HG02763 (cell line): ENCODE data around the gene TNNT1.
"Not testable (repeated sequence)": the region's sequence is repeated elsewhere in the genome, so short reads cannot be mapped to it uniquely, and the experiment has no call there.

Experiments
- ATAC-seq: cut with Tn5 transposase; IDR thresholded peaks from one replicate; pipeline ENCODE4 v1.9.1; 2021; ENCODE audit warnings: mild to moderate bottlenecking, moderate library complexity; ENCODE audit not compliant: unreplicated experiment

TNNT1 gene, protein sequence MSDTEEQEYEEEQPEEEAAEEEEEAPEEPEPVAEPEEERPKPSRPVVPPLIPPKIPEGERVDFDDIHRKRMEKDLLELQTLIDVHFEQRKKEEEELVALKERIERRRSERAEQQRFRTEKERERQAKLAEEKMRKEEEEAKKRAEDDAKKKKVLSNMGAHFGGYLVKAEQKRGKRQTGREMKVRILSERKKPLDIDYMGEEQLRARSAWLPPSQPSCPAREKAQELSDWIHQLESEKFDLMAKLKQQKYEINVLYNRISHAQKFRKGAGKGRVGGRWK

DNA sequence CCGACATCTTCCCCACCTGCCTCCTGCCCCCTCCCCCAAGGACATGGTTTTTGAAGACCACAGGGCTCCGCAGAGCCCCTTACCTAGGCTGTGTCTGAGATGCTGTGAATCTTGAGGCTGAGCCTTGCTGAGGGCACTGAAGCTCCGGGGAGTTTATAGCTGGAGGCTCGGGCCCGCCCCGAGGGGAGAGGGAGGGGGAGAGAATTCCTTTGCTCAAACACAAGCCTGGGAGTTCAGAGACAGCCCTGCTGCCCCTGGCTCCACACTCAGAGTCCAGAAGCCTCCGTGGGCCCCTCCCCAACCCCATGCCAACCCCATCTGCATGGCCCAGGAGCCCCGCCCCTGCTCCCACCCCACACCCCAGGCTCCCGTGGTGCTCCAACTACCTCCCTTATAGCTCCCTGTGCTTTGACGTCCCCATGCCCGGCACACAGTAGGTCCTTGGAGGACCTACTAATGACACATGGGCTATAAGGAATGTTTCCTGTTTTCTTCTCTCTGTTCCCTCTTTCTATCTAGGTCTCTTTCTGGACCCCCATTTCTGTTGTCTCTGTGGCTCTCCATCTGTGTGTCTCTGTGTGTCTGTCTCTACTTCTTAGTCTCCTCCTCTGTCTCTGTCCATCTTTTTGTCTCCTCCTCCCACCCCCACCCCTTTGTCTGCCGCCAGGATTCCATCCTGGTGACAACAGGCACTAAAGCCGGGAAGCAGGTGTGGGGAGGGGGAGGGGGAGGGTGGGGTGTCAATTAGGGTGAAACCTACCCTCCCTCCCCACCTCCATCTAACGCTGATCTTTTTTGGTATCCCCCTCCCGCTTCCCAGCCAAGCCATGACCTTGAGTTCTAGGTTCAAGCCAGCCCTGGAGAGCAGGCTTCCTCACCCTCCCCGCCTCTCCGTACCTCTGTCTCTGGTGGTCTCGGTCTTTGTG, at the start of gene TNNT1:
TNNT1 (minus strand) TSS at position 129 of the 926 bp plus-strand sequence. CDS start 2,049 bp downstream, outside the sequence.
- no peak for ATAC-seq

DNA sequence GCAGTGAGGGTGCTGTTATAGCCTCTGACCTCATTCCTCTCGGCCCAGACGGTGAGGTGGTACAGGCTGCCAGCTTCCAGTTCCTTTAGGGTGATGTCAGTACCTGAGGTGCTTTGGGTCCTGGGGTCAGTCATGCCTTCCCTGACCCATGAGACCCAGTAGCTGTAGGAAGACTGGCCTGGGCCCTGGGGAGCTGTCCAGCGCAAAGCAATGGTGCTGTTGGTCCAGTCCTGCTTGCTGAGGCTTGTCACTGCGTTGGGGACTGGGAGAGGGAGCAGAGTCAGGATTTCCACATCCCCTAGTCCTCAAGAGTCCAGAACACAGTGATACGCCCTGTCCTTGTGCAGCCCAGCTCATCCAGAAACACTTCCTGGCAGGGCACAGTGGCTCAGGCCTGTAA, 49.6 kb upstream of the TNNT1 start:
- ATAC-seq = no peak

DNA sequence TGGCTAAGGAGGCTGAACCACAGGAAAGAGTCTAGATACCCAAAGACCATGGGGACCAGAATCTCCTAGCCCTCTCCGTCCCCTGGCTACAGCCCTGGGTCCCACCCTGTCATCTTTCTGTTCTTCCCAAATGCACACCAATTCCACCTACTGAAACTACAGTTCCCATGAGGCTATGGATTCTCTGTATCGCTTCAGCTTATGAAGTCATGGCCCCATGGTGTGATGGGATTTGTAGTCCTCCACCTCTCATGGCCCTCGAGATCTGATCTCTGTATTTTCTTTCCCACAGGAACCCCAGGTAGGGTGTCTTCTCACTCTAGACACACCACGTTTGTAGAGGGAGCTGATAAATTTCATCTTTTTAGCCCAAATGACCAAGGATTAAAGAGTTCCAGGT, 48.5 kb upstream of the TNNT1 start:
- ATAC-seq = no peak

DNA sequence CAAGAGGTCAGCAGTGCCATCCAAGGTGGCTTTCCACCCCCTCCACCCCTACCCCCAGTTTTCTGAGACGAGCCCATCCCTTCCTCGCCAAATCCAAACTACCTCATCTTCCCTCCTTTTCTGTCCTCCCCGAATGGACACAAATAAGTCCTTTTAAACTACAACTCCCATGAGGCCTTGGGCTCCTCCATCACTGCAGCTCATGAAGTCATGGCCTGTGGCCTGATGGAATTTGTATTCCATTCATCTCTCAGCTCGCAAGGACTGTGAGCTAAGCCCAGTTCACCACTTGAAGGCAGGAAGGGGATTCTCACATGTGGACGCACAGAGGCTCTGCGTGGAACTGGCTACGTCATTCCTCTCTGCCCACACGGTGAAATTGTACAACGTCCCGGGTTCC, 47.8 kb upstream of the TNNT1 start:
- ATAC-seq = no peak

DNA sequence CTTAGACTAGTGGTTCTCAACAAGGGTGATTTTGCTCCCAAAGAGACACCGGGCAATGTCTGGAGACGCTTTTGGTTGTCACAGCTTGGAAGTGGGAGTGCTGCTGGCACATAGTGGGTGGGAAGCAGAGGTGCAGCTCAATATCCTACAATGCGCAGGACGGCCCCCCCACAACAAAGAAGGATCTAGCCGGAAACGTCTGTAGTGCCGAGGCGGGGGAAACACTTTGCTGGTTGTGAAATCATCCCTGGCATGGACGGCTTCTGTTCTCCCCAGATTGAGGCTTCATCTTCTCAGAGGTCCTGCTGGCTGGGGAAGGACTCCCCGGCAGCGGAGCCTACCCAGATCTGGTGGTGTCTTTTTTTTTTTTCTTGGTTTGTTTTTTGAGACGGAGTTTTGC, 44.5 kb upstream of the TNNT1 start:
- ATAC-seq = no peak

DNA sequence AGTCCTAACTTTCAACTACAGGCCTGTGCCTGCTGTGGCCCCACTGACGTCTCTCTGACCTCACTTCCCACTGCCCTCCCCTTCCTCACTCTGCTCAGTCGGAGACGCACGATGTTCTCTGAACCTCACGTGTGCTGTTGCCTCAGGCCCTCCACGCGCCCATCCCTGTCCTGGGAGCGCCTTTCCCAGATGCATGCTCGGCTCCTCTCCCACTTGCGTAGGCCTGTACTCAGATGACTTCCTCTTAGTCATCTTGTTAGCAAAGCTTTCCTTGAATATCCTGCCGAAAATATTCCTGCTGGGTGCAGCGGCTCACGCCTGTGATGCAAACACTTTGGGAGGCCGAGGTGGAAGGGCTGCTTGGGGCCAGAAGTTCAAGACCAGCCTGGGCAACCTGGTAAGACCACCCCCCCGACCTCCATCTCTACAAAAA, 40.4 kb upstream of the TNNT1 start:
- ATAC-seq = no peak

DNA sequence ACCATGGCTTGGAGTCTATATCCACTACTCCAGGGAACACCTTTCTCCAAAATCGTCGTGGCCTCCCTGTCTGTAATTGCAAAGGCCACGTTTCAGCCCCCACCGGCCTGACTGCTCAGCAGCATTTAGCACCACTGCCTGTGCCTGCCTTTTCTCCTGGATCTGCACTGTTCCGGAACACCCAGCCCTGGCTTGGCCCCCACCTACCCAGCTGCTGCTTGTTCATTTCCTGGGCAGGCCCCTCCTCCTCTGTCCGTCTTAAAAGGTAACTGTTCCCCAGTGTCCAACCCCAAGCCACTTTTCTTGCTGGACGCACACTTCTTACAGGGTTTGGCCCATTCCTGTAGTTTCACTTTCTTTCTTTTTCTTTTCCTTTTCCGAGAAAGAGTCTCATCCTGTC, 39.6 kb upstream of the TNNT1 start:
- ATAC-seq = no peak

DNA sequence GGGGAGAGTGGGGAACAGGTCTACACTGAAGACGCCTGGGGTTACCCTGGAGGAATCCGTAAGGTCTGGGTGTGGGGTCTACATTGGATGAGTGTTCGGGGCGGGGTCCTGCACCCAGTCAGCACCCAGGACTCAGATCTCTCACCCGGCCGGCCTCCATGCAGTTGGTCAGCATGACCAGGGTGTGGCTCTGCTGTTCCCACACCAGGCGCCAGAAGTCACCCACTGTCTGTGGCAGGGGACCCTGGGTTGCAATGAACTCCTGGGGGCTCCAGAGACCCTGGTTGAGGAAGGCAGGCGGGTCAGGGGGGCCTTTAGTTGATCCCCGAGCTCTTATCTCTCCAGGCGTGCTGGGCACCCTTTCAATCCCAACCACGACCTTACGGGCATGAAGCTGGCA, 37.1 kb upstream of the TNNT1 start:
- ATAC-seq = no peak

DNA sequence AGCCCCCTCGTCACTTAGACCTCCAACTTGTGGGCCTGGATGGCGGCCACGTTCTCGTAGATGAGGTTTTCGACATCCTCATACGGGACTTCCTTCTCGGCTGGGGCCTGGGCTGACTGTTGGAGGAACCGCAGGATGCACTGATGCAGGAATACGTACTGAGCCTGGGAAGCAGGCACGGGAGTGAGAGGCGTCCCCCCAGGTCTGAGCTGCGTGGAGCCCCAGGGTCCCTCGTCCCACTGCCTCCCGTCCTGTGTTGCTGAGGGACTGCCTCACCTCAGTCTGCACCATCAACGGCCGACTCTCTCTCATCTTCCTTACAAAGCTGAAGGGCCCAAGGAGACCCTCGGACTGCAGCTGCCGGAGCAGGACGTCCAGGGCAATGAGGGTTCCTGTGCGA, 32.7 kb upstream of the TNNT1 start:
- no peak for ATAC-seq

DNA sequence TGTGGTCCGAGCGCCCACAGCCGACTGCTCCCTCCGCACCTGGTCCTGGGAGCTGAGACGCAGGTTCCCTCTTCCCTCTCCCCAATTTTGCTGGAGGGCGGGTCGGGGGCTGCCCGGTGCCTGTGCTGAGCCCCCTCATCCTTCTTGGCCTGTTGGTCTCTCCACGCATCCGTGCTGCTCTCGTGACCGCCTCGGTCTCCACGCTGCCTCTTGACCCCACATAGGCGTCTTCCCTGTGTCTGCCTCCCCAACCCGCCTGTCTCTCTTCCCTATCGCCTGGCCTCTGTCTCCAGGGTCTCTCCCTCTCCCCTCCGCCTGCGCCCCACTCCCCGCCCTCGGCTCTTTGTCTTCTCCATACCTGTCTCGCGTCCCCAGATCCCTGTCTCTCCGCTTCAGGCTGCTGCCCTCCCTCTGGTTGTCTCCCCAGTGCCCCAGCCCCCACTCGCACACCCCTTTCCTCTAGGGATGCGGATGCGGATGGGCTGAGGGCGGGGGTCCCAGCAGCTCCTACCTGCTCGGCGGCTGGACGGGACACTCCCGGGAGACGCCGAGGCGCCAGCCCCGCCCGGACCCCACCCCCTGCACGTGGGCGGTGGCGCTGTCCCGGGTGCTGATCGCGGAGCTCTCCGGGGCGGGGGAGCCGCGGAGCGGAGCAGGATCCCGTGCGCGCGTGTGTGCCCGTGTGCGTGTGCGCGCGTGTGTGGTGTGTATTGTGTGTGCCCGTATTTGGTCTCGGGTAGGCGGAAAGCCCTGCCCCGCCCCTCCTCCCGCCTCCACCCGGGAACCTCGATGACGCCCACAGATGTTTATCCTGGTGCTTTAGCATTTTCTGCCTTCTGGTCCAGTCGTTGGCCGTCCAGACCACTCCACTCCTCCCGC, 30.8 kb upstream of the TNNT1 start, which contains the start of gene SYT5:
SYT5 (minus strand) TSS at position 684 of the 879 bp plus-strand sequence. CDS start 1,248 bp downstream, outside the sequence.
- ATAC-seq = no peak

DNA sequence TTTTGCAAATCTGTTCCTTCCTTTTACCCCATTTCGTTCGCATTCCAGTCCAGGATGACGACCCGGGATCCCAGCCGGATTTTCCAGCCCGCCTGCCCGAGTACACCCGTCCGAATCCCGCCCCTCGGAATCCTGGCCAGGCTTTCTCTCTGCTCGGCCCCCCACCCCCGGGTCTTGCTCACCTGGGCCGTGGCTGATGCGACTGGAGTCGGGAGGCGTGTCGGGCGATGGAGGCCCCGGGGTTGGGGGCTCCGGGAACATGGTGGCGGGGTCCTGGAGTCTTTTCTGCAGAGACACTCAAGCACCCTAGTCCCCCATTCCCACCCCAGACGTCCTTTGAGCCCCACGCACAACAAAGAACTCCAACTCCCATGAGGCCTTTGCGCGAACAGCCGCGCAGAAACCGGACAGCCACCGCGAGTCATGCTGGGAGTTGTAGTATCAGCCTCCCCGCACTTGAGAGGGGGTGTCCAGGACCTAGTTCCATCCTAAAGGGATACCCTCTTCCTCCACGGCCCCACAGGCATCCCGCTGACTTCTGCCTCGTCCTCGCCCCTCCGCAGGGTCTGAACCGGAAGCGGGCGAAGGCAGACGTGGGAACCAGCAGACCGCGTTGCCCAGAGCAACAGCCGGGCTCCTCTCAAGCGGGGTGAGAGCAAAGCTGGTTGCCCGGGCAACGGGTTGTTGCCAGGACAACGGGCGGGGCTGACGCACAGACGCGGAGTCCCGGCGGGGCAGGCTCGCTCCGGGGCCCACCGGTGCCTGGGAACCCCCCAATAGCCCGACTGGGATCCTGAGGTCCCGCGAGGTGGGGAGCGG, 30.0 kb upstream of the TNNT1 start:
- ATAC-seq = peak; percentile 64

DNA sequence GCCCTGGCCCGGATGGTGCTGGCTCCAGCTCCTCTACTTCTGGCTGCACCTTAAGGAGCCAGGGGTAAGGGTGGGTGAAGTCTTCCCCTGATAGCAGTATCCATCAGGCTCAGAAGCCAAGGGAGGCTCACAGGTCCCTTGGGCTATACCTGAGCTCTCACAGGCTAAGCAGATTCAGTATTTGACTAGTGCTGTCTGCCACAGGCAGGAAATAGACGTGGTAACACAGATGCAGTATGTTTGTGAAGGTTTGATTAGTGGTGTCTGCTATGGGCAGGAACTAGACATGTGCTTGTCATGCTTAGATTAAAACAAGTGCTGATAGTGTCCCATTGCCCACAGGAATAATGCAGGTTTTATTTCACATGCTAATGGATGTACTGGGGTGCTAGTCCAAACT, 27.1 kb upstream of the TNNT1 start:
- ATAC-seq = no peak

DNA sequence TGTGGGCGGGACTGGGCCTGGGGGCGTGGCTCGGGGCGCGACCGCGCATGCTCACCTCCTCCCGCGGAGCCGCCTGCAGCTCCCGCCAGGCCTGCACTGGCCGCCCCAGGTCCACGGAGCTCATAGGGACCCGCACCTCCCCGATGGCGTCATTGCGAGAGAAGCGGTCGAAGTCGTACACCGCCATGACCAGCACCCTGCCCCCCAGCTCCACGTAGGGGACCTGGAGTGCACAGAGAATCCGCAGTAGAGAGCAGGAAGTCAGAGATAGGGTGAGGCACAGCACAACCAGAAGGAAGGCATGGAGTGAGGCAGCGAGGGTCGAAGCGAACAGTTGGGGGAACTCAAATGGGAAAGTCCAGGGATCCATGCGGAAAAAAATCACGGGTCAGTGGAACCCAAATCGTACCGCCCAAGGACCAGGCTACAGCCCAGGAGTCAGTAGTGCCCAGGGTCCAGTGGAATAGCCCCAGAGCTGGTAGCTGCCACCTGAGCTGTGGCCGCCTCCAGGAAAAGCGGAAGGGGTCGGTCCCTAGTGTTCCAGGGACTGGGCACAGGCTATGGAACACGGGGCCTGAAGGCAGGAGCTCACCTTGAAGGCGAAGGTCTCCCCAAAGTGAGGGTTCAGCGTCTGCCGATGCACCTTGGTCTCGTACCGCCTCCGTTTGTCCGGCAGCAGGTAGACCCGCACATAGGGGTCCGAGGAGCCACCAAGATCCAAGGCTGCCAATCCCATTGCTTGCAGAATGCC, 26.3 kb upstream of the TNNT1 start:
- ATAC-seq = no peak

DNA sequence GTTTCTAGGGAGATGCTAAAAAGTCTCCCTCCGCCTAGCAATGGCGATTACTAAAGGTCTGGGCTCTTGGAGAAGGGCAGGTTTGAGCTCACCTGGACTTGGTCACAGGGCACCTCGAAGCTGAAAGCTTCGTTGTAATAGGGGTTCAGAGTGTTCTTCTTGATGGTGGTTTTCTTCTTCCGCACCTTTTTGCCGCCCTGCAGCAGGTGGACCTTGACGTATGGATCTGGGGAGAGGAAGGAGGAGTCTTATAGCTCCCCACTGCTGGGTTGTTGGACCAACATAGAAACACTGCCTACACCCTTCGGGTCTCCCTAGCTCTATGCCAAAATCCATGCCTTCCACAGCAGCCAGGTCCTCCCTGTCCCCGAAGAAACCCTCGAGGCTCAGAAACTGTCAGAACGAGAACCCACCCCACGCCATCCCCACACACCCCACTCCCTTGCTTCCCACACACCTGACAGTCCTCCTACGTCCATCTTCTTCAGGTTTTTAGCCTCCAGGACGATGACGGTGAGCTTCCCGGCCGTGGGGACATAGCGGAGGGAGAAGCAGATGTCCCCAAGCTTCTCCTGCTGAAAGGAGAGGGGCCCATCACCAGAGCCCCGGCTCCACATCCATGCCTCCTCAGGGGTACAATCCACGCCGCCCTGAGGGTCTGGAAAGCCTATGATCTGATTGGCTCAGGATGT, 25.6 kb upstream of the TNNT1 start:
- ATAC-seq = no peak

DNA sequence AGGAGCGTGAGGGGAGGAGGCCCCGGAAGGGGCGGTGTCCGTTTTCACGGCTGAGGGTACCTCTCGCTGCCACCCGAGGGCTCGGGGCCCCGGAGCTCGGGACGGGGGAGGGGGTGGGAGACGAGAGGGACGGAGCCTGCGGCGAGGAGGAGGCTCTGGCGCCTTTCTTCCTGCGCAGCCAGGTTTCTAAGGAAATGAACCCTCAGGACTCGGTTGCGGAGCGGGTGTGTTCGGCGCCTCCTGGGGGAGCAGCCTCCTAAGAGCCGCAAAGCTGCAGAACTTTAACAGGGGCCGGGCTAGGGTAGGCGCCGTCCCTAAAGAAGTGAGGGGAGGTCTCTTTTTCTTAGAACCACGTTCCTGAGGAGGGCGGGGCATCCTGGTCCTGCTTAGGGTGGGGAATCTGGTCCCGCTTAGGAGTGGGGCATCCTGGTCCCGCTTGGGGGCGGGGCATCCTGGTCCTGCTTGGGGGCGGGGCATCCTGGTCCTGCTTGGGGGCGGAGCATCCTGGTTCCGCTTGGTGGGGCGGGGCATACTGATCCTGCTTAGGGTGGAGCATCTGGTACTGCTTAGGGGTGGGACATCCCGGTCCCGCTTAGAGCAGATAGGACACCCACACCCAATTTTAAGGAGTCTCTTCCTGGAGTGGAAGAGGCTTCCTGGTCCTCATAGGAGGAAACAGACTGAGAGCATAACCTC, 24.9 kb upstream of the TNNT1 start:
- ATAC-seq = no peak

DNA sequence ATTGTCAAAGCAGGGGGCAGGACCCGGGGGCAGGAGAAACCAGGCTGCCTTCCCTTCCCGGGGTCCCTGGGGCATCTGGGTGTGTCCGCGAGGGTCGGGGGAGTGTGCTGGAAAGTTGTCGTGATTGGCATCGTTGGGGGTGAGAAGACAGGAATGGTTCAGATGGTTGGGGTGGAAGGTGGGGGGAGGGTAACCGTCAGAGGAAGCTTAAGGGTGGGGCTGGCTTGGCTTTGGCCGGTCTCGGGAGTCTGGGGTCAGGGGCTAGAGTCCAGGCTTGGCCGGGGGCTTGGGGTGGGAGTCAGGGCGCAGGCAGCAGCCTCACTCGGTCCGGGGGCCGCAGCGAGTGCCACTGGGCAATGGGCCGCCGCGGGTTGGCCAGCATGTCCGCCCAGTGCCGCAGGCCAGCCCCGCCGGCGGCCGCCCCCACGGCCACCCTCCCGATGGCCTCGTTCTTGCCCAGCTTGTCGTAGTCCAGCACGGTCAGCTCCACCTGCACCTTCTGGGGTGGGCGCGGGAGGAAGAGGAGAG, 24.2 kb upstream of the TNNT1 start:
- ATAC-seq = no peak

DNA sequence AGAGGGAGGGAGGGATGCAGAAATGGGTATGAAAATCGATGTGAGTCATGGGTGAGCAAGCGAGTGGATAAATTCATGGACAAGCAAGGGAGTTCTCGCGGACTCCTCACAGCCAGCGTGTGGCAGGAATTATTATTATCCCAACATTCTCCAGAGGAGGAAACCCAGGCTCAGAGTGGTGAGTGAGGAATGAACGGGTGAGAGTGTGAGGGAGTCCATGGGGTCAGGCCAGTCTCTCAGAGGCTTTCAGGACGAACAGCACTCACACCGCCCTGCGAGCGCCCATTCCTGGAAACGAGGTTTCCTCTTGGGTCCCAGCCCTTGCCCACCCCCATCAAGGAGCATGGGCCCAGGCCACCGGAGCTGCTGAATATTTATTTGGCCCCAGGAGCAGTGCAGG, 23.7 kb upstream of the TNNT1 start:
- no peak for ATAC-seq

DNA sequence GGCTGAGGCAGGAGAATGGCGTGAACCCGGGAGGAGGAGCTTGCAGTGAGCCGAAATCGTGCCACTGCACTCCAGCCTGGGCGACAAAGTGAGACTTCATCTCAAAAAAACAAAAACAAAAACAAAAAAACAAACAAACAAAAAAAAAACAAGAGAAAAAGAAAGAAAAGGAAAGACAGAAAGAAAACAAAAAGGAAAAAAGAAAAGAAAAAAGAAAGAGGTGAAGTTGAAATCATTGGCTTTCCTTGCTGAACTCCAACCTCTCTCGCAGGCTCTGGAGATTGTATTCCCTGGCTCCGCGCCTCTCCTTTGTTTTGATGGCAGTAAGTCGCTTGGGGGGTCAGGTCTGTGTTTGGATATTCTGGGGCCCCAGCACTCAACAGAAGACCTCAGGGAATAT, 23.3 kb upstream of the TNNT1 start:
- ATAC-seq = not testable (repeated sequence)
